Heart left ventricle (tissue), 13 donors: Measurements from ENCODE around the gene LDLRAD2.

Source experiments
- POLR2A ChIP-seq, 2 donors: fragments of 450-650 bp; IDR thresholded peaks; one replicate each; pipeline ENCODE4 v1.6.1; 2017; ENCODE audit warnings: antibody characterized with exemption in 2 of 2, mild to moderate bottlenecking in 2 of 2, moderate library complexity in 2 of 2
- TF ChIP-seq, protein P1 (sequence below), 12 donors: fragments of 200-600 bp; sonication (generic) in 4 of 12; IDR thresholded peaks; one replicate each; pipeline versions ENCODE4 v1.5.0 to v1.8.0; 2018 to 2022; ENCODE audit warnings: antibody characterized with exemption in 12 of 12, mild to moderate bottlenecking in 5 of 12
- donor health status: ischemic (EF 13 %, LVEDD 7.1; RV severe dilation, severe dysfunction).
- donor health status: DM: no; HTN: yes; CAD: no.
- donor health status: DM: no; HTN: no; CAD: no.
- donor health status: ischemic (EF 25% LVEDD 6.9; RV normal size, moderate dysfunction).
- donor health status: ischemic (EF 25% LVEDD 5.7; RV mildly dilated, moderate dysfunction).
- donor health status: ischemic (EF 35%, LVEDD 5.7; RV mildly dilated, moderate dysfunction).
- donor health status: nonischemic (EF 11% LVEDD 7.7; RV severe dilation, severe dysfunction).
- donor health status: DM: yes; HTN: yes; CAD: no.
- donor health status: PGD.
- donor health status: ischemic (EF 29% LVEDD 5.4; RV normal size, mild dysfunction).
- donor health status: nonischemic (EF 23%, LVEDD 6.1; RV moderate dilation, normal function).

GRCh38 chr1:21782868-21783678 lies 29.0 kb upstream of the LDLRAD2 start, which contains the start of gene USP48:
- TF ChIP-seq POLR2A (IDR thresholded peaks at IDR 0.05), result peak in 1 of 2 donors; percentile 93
- TF ChIP-seq, protein P1, sequence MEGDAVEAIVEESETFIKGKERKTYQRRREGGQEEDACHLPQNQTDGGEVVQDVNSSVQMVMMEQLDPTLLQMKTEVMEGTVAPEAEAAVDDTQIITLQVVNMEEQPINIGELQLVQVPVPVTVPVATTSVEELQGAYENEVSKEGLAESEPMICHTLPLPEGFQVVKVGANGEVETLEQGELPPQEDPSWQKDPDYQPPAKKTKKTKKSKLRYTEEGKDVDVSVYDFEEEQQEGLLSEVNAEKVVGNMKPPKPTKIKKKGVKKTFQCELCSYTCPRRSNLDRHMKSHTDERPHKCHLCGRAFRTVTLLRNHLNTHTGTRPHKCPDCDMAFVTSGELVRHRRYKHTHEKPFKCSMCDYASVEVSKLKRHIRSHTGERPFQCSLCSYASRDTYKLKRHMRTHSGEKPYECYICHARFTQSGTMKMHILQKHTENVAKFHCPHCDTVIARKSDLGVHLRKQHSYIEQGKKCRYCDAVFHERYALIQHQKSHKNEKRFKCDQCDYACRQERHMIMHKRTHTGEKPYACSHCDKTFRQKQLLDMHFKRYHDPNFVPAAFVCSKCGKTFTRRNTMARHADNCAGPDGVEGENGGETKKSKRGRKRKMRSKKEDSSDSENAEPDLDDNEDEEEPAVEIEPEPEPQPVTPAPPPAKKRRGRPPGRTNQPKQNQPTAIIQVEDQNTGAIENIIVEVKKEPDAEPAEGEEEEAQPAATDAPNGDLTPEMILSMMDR (IDR thresholded peaks at IDR 0.05), result no peak
